CD4-positive, alpha-beta T cell treated with Interleukin-15 for 4 hours (primary cell): ENCODE measurements around the gene ID4.
"Not testable (repeated sequence)": the region's sequence is repeated elsewhere in the genome, so short reads cannot be mapped to it uniquely, and the experiment has no call there.

Source experiments
- DNase-seq: peaks from one replicate; pipeline ENCODE4 v3.0.0-alpha.2; 2020; ENCODE audit warnings: low spot score

ID4 gene

GRCh38 chr6:19833947-19834346 lies 3.2 kb upstream of the ID4 start:
- no peak for DNase-seq

GRCh38 chr6:19834858-19835257 lies 2.3 kb upstream of the ID4 start:
- DNase-seq = no peak

GRCh38 chr6:19835605-19836004 lies 1.6 kb upstream of the ID4 start:
- no peak for DNase-seq

GRCh38 chr6:19837511-19838441 lies 606 bp downstream of the ID4 start:
- no peak for DNase-seq

- no peak for DNase-seq
Observed at GRCh38 chr6:19838442-19839236, 1.5 kb downstream of the ID4 start.

GRCh38 chr6:19839237-19839546 lies 2.0 kb downstream of the ID4 start:
- no peak for DNase-seq

- DNase-seq = no peak
Observed at GRCh38 chr6:19839788-19840187, 2.6 kb downstream of the ID4 start.

GRCh38 chr6:19841181-19841580 lies 4.0 kb downstream of the ID4 start:
- DNase-seq = no peak

GRCh38 chr6:19842030-19842615 lies 5.0 kb downstream of the ID4 start:
- DNase-seq = no peak

- no peak for DNase-seq
Observed at GRCh38 chr6:19844689-19845088, 7.5 kb downstream of the ID4 start.

GRCh38 chr6:19845266-19846041 lies 8.3 kb downstream of the ID4 start:
- DNase-seq = no peak

- no peak for DNase-seq
Observed at GRCh38 chr6:19848465-19849029, 11.4 kb downstream of the ID4 start.

GRCh38 chr6:19849196-19849595 lies 12.0 kb downstream of the ID4 start:
- no peak for DNase-seq

- no peak for DNase-seq
Observed at GRCh38 chr6:19849755-19850154, 12.6 kb downstream of the ID4 start.

GRCh38 chr6:19851241-19852089 lies 14.3 kb downstream of the ID4 start:
- DNase-seq = no peak

GRCh38 chr6:19852090-19852457 lies 14.9 kb downstream of the ID4 start:
- no peak for DNase-seq

GRCh38 chr6:19852927-19853326 lies 15.8 kb downstream of the ID4 start:
- DNase-seq = no peak

- not testable (repeated sequence) for DNase-seq
Observed at GRCh38 chr6:19854421-19855015, 17.3 kb downstream of the ID4 start.

- no peak for DNase-seq
Observed at GRCh38 chr6:19855536-19855935, 18.4 kb downstream of the ID4 start.

GRCh38 chr6:19857139-19857538 lies 20.0 kb downstream of the ID4 start:
- DNase-seq = no peak

- DNase-seq = no peak
Observed at GRCh38 chr6:19857703-19858102, 20.5 kb downstream of the ID4 start.
